ENCODE data around the gene SLC52A3. TPM values are rescaled to one million over a fixed set of nuclear protein-coding genes. Genes with fewer than 3 reads are reported as not detected.
"Not testable (repeated sequence)": the region's sequence is repeated elsewhere in the genome, so short reads cannot be mapped to it uniquely, and the experiment has no call there.

The SLC52A3 gene
- total RNA-seq, result under 1 TPM; 0.08 to 0.25 TPM

DNA sequence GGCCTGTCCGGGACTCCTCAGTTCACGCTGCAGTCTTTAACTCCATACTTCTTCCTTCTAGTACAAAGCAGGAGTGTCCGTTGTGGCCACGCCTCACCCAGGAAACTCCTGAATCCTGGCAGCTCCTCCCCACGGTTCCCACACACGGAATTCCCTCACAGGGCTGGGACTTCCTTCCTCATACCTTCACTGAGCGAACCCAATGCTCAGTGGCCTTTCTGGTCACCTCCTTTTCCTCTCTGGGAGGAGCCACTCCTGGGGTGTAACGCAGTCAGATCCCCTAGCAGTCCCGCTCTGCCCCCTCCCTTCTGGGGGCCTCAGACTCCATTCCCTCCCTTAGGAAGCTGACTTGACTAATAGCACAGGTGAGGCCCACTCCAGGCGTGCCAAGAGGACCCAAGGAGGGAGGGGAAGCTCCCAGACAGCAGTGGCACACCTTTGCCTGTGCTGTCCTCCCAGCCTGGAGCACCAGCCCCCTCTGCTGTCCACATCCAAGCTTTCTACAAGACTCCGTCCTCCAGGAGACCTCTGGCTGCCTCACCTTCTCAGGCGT is at the start of gene SLC52A3:
SLC52A3 (minus strand) TSS at position 75 of the 553 bp plus-strand sequence. CDS start 2,726 bp downstream, outside the sequence.
- peak; percentile 28 for DNase-seq
- Mint-ChIP-seq H3K4me1 (peaks cover 19% of the 10 kb centered on the region), H3K27ac (no peak within 1 kb of the TSS), H3K36me3 (no peaks in the 10 kb centered on the region), H3K4me3 (no peak within 1 kb of the TSS), H3K27me3 (no peaks in the 10 kb centered on the region), H3K9me3 (no peaks in the 10 kb centered on the region)

DNA sequence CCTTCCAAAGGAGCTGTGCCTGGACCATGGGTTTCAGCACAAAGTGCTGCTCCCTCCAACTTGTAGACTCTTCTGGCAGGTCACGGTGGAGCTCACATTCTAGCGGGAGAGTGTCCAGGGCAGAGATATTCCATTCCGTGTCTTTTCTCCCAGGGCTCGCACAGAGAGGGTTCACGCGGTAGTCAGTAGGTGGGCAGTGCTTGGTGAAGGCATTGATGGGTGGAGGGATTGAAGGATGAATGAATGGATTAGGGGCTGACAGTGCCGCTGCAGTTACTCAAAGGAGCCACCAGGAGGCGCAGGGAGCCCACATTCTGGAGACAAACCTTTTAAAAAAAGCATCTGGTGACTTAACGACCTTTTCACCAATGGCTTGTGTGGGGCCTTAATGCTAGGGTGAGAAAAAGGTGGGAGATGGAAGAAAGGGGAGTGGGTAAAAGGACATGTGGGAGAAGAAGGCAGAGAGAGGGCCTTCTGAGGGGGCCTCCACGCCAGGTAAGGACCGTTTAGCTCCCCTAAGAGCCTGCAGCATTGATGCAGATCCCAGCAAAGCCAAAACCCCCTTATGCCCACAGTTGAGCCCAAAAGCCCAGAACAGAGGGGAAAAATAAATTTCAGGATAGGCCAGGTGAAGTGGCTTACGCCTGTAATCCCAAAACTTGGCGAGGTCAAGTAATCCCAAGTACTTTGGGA is 47.8 kb upstream of the SLC52A3 start:
- peaks cover 6% of the 10 kb centered on the region for H3K4me1 Mint-ChIP-seq
- H3K27ac Mint-ChIP-seq, result no peak overlapping the region
- H3K4me3 Mint-ChIP-seq, result no peak overlapping the region
- H3K36me3 Mint-ChIP-seq, result no peaks in the 10 kb centered on the region
- no peaks in the 10 kb centered on the region for H3K27me3 Mint-ChIP-seq
- no peaks in the 10 kb centered on the region for H3K9me3 Mint-ChIP-seq
- peak; percentile 48 for DNase-seq

DNA sequence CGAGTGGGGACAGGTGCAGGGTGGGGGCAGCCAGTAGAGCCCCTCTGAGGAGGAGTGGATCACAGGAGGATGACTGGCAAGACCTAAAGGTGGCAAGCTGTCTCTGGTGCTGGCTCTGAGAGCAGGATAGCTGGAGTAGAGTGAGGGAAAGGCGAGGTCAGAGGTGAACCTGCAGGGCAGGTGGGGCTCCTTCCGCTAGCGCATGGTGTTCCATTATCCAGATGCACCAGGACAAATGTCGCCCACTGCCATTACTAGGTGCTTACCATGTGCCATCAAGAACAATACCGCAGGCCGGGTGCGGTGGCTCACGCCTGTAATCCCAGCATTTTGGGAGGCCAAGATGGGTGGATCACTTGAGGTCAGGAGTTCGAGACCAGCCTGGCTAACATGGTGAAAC is 46.9 kb upstream of the SLC52A3 start:
- Mint-ChIP-seq H3K27me3 (no peaks in the 10 kb centered on the region), H3K4me1 (peaks cover 4% of the 10 kb centered on the region), H3K36me3 (no peaks in the 10 kb centered on the region), H3K9me3 (no peaks in the 10 kb centered on the region), H3K4me3 (no peak overlapping the region), H3K27ac (no peak overlapping the region)
- no peak for DNase-seq

DNA sequence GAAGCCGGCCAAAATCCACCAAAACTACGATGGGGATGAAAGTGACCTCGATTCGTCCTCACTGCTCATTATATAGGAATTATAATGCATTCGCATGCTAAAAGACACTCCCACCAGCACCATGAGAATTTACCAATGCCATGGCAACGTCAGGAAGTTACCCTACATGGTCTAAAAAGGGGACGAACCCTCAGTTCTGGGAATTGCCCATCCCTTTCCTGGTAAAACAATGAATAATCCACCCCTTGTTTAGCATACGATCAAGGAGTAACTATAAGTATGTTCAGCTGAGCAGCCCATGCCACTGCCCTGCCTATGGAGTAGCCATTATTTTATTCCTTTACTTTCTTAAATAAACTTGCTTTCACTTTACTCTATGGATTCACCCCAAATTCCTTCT is 45.1 kb upstream of the SLC52A3 start:
- Mint-ChIP-seq H3K27ac (no peak overlapping the region), H3K9me3 (peaks cover 2% of the 10 kb centered on the region), H3K4me3 (no peak overlapping the region), H3K4me1 (peaks cover 4% of the 10 kb centered on the region), H3K36me3 (no peaks in the 10 kb centered on the region), H3K27me3 (no peaks in the 10 kb centered on the region)
- DNase-seq, result no peak

DNA sequence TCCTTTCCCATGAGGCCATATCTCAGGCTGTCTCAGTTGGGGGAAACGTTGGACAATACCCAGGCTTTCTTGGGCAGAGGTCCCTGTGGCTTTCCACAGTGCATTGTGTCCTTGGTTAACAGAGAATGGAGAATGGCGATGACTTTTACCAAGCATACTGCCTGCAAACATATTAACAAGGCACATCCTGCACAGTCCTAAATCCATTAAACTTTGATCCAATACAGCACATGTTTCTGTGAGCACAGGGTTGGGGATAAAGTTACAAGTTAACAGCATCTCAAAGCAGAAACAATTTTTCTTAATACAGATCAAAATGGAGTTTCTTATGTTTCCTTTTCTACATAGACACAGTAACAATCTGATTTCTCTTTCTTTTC is 44.1 kb upstream of the SLC52A3 start:
- H3K27me3 Mint-ChIP-seq, DNase-seq, H3K4me1 Mint-ChIP-seq, H3K4me3 Mint-ChIP-seq, H3K9me3 Mint-ChIP-seq, H3K27ac Mint-ChIP-seq, H3K36me3 Mint-ChIP-seq: not testable (repeated sequence)

DNA sequence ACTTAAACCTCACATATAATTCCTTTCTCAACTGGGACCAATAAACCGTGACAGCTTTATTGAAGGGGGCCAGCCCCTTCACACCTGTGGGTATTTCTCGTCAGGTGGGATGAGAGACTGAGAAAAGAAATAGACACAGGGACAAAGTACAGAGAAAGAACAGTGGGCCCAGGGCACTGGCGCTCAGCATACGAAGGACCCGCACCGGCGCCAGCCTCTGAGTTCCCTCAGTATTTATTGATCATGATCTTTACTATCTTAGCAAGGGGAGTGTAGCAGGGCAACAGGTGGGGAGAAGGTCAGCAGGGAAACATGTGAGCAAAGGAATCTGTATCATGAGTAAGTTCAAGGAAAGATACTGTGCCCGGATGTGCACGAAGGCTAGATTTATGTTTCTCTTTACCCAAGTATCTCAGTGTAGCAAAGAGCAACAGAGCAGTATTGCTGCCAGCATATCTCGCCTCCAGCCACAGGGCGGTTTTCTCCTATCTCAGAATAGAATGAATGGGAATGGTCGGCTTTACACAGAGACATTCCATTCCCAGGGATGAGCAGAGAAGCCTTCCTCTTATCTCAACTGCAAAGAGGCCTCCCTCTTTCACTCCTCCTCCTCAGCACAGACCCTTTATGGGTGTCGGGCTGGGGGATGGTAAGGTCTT is 43.6 kb upstream of the SLC52A3 start:
- H3K4me1 Mint-ChIP-seq, H3K9me3 Mint-ChIP-seq, H3K4me3 Mint-ChIP-seq, H3K27ac Mint-ChIP-seq, DNase-seq, H3K36me3 Mint-ChIP-seq, H3K27me3 Mint-ChIP-seq: not testable (repeated sequence)

DNA sequence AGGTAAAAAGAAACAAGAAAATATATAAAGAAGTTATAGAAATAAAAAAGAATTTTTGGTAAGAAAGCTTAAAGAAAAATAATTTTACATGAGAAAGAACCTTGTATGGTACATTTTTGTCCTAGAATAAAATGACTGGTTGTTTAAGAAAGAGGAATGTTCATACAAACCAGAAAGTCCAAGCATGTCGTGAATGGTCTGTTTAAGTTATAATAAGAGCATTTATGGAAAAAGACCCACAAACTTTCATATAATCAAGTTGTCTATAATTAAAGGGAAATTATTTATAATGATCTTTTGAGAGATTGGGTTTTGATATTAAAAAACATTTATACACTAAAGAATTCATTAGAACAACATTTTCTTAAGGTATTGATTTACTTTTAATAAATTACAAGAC is 37.4 kb upstream of the SLC52A3 start:
- Mint-ChIP-seq H3K4me1 (no peaks in the 10 kb centered on the region), H3K27ac (no peak overlapping the region), H3K36me3 (peaks cover 4% of the 10 kb centered on the region), H3K9me3 (peaks cover 9% of the 10 kb centered on the region), H3K4me3 (no peak overlapping the region), H3K27me3 (no peaks in the 10 kb centered on the region)
- DNase-seq, result no peak

DNA sequence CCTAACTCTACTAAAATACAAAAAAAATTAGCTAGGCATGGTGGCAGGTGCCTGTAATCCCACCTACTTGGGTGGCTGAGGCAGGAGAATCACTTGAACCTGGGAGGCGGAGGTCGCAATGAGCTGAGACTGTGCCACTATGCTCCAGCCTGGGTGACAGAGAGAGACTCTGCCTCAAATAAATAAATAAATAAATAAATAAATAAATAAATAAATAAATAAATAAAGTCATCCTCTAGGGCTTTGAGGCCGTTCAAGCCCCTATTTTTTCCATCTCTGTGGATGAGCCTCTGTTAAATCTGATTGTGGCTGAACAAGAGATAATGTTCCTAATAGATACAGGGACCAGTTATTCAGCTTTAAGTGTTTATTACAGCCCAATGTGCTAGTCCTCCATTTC is 33.4 kb upstream of the SLC52A3 start:
- H3K36me3 Mint-ChIP-seq, result peaks cover 4% of the 10 kb centered on the region
- no peaks in the 10 kb centered on the region for H3K27me3 Mint-ChIP-seq
- peaks cover 7% of the 10 kb centered on the region for H3K9me3 Mint-ChIP-seq
- no peak overlapping the region for H3K4me3 Mint-ChIP-seq
- H3K4me1 Mint-ChIP-seq, result no peaks in the 10 kb centered on the region
- DNase-seq, result no peak
- no peak overlapping the region for H3K27ac Mint-ChIP-seq

DNA sequence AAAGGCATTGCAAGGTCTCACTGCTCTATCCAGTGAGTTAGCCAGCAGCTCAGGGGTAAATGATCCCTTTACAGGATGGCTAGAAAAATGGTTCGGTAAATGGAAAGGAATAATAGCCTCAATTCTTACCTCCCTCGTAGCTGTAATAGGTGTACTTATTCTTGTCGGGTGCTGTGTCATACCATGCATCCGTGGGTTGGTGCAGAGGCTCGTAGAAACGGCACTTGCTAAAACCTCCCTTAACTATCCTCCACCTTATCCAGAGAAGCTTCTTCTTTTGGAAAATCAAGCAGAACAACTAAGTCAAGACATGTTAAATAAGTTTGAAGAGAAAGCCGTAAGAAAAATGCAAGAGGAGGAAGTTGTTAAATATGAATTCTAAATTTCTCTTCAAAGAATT is 31.7 kb upstream of the SLC52A3 start:
- DNase-seq, H3K4me3 Mint-ChIP-seq, H3K27ac Mint-ChIP-seq, H3K27me3 Mint-ChIP-seq, H3K9me3 Mint-ChIP-seq, H3K4me1 Mint-ChIP-seq, H3K36me3 Mint-ChIP-seq: not testable (repeated sequence)

DNA sequence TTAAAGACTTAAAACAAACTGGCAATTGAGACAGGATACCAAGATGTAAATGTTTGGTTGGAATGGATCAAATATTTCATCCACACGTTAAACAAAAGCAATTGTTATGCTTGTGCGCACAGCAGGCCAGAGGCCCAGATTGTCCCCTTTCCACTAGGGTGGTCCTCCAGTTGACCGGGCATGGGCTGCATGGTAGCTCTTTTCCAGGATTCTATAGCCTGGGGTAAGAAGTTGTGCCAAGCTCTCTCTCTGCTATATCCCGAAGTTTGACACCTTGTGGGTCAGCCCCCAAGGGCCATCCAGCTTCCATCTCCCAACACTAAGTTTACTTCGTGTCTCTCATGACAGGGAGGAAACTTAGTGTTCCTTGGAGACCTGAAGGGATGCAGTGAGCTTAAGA is 30.4 kb upstream of the SLC52A3 start:
- H3K4me3 Mint-ChIP-seq, H3K27me3 Mint-ChIP-seq, H3K36me3 Mint-ChIP-seq, DNase-seq, H3K27ac Mint-ChIP-seq, H3K9me3 Mint-ChIP-seq, H3K4me1 Mint-ChIP-seq: not testable (repeated sequence)

DNA sequence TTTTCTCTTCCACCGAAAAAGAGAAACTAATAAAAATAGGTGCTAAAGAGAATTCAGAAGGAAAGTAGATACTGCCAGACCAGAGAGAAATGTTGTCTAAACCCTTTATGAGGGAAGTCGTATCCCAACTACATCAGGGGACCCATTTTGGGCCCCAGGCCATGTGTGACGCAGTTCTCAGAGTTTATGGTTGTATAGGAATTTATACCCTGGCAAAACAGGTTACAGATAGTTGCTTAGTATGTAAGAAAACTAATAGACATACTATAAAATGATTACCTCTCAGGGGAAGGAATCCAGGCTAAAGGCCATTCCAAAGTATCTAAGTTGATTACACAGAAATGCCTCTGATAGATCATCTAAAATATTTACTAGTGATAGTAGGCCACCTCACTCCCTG is 28.6 kb upstream of the SLC52A3 start:
- peaks cover under 1% of the 10 kb centered on the region for H3K36me3 Mint-ChIP-seq
- H3K27me3 Mint-ChIP-seq, result peaks cover 3% of the 10 kb centered on the region
- H3K4me3 Mint-ChIP-seq, result no peak overlapping the region

DNA sequence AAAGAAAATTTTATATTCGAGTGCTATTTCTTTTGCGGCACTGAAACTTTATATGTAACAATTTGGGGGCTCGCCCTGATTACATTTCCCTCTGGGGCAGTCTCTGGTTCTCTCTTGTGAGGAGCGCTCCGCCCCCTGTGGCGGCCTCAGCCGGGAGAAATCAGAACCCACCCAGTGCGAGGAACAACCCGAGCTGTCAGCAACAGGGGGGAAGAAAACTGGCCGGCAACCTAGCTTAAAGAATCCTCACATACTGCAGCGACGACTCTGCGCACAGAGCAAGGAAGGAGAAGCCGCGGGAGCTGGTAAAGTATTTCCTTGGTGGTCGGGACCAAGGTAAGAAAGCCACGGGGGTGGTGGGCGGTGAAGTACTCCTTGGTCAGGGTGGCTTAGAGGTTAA is 23.9 kb upstream of the SLC52A3 start:
- no peak for DNase-seq
- peaks cover 3% of the 10 kb centered on the region for H3K27me3 Mint-ChIP-seq
- no peaks in the 10 kb centered on the region for H3K4me1 Mint-ChIP-seq
- H3K36me3 Mint-ChIP-seq, result peaks cover 4% of the 10 kb centered on the region
- no peak overlapping the region for H3K4me3 Mint-ChIP-seq
- H3K9me3 Mint-ChIP-seq, result peaks cover 15% of the 10 kb centered on the region
- no peak overlapping the region for H3K27ac Mint-ChIP-seq

More for the DNA sequence above, 28.6 kb upstream of the SLC52A3 start:
- Mint-ChIP-seq H3K9me3 (peaks cover 7% of the 10 kb centered on the region), H3K4me1 (no peaks in the 10 kb centered on the region), H3K27ac (no peak overlapping the region)
- no peak for DNase-seq

DNA sequence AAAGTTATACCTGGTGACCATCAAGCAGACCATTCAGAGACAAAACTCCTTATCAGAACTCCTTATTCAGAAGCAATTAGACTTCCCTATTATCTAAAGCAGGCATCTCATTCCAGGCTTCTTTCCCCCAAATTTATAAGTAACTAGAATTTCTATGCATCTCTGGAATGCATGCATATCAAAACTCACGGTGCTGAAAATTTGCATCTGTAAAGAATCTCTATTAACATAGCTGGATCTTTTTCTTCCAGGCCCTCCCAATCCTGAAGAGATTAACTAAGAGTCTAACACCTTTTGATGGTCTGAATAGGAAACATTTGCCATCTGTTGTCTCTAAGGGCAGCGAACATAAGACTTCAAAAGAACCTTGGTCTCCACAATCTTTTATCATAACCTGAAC is 22.8 kb upstream of the SLC52A3 start:
- Mint-ChIP-seq H3K27me3 (peaks cover 3% of the 10 kb centered on the region), H3K4me3 (no peak overlapping the region)

DNA sequence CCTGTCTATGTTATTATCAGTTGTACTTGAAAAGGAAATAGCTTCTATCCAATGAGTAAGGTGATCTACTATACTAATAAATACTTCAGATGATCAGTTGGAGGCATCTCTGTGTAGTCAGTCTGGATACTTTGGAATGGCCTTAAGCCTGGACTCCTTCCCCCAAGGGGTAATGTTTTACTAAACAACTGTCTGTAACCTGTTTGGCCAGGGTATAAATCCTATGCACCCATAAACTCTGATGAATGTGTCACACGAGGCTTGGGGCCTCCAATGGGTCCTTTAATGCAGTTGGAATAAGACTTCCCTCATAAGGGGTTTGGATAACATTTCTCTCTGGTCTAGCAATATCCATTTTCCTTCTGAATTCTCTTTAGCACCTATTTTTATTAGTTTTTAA is 19.5 kb upstream of the SLC52A3 start:
- Mint-ChIP-seq H3K36me3 (peaks cover 4% of the 10 kb centered on the region), H3K4me1 (no peaks in the 10 kb centered on the region), H3K4me3 (no peak overlapping the region), H3K27ac (no peak overlapping the region), H3K9me3 (peaks cover 28% of the 10 kb centered on the region), H3K27me3 (no peaks in the 10 kb centered on the region)
- DNase-seq, result no peak

More for the DNA sequence above, 22.8 kb upstream of the SLC52A3 start:
- no peak for DNase-seq
- Mint-ChIP-seq H3K36me3 (peaks cover 4% of the 10 kb centered on the region), H3K27ac (no peak overlapping the region), H3K4me1 (no peaks in the 10 kb centered on the region), H3K9me3 (peaks cover 15% of the 10 kb centered on the region)

DNA sequence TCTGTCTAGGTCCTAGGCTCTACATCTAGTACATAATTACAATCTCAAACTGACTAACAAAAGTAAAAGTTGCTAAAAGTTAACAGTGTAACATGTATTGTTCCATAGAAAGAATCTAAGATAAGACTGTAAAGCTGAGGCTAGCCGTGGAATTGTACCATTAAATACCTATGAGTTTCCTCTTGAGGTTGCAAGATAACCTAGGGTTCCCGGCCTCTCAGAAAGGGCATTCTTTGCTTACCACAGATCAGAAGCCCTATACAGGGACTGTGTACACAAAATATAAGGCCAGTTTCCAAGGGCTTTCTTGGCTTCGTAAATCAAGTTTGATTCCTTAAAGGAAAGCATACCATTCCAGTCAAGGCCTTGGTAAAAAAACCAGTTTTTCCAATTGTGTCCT is 11.5 kb upstream of the SLC52A3 start:
- Mint-ChIP-seq H3K36me3 (no peaks in the 10 kb centered on the region), H3K27ac (no peak overlapping the region), H3K4me1 (no peaks in the 10 kb centered on the region), H3K4me3 (no peak overlapping the region), H3K27me3 (no peaks in the 10 kb centered on the region), H3K9me3 (peaks cover 16% of the 10 kb centered on the region)
- DNase-seq, result no peak

DNA sequence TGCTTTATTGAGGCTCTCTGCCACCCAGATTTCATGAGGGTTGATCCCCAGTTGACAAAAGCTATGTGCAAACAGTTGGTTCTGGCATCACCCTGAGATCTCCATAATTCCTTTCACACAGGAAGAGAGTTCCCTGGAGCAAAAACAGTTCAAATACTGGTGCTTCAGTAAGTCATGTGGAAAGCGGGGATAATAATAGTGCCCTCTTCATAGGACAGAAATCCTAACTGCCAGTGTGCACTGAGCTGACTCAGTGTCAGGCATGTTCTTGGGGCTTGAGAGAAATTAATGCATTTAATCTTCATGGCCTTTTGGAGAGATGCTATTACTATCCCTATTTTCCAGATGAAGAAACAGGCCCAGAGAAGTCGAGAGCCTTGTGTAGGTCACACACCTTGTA is 7.9 kb upstream of the SLC52A3 start:
- no peaks in the 10 kb centered on the region for H3K27me3 Mint-ChIP-seq
- H3K27ac Mint-ChIP-seq, result no peak overlapping the region
- no peaks in the 10 kb centered on the region for H3K36me3 Mint-ChIP-seq
- DNase-seq, result no peak
- no peaks in the 10 kb centered on the region for H3K4me1 Mint-ChIP-seq
- no peak overlapping the region for H3K4me3 Mint-ChIP-seq
- no peaks in the 10 kb centered on the region for H3K9me3 Mint-ChIP-seq
